Tibial nerve (tissue), 4 donors: Measurements from ENCODE around the gene ASB13.

Source experiments
- EP300 ChIP-seq, 2 donors: sonication (generic); formaldehyde crosslinking; IDR thresholded peaks; one replicate each; pipeline ENCODE4 v1.6.1; 2017; ENCODE audit warnings: antibody characterized with exemption in 2 of 2, mild to moderate bottlenecking in 1 of 2
- TF ChIP-seq, protein P1 (sequence below), 5 experiments: fragments of 200-600 bp in 3 of 5; fragments of 450-650 bp in 2 of 5; sonication (generic) in 3 of 5; IDR thresholded peaks; one replicate each; pipeline ENCODE4 v1.5.1; 2016 to 2019; ENCODE audit warnings: antibody characterized with exemption in 5 of 5, mild to moderate bottlenecking in 3 of 5, moderate library complexity in 2 of 5

DNA sequence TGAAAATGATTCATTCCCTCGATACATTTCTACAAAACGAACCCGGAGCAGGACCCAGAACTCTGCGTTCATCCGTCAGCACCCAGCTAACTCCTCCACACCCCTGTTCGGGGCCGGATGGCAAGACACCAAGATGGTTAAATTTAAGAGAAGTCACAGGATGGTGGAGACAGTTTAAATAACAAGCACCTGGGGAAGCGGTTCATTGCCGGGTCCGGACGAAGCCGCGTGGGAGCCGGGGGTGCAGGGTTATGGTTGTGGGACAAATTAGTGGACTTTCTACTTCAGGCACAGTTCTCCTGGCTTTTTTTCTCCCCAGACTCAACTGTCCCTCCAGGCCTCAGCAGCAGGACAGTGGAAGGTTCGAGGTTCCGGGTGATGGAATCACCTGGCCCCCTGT, 45.4 kb downstream of the ASB13 start:
- TF ChIP-seq, protein P1, sequence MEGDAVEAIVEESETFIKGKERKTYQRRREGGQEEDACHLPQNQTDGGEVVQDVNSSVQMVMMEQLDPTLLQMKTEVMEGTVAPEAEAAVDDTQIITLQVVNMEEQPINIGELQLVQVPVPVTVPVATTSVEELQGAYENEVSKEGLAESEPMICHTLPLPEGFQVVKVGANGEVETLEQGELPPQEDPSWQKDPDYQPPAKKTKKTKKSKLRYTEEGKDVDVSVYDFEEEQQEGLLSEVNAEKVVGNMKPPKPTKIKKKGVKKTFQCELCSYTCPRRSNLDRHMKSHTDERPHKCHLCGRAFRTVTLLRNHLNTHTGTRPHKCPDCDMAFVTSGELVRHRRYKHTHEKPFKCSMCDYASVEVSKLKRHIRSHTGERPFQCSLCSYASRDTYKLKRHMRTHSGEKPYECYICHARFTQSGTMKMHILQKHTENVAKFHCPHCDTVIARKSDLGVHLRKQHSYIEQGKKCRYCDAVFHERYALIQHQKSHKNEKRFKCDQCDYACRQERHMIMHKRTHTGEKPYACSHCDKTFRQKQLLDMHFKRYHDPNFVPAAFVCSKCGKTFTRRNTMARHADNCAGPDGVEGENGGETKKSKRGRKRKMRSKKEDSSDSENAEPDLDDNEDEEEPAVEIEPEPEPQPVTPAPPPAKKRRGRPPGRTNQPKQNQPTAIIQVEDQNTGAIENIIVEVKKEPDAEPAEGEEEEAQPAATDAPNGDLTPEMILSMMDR (IDR thresholded peaks at IDR 0.05), result no peak
- no peak for TF ChIP-seq EP300 (IDR thresholded peaks at IDR 0.05)
